Muscle of leg (tissue), 11 donors: Measurements from ENCODE around the gene FAM241A. TPM values are rescaled to one million over a fixed set of nuclear protein-coding genes. Genes with fewer than 3 reads are reported as not detected.
"Not testable (repeated sequence)": the region's sequence is repeated elsewhere in the genome, so short reads cannot be mapped to it uniquely, and the experiment has no call there.

Experiments
- DNase-seq: peaks from one replicate; pipeline ENCODE4 v3.0.0; 2013
- H3K27ac ChIP-seq: one replicate; pipeline ENCODE4 v1.5.1; 2013; ENCODE audit warnings: mild to moderate bottlenecking, low read length, control low read depth
- H3K27me3 ChIP-seq: one replicate; pipeline ENCODE4 v1.6.1; 2013; ENCODE audit warnings: low read length; ENCODE audit not compliant: control insufficient read depth, insufficient read depth
- H3K36me3 ChIP-seq: one replicate; pipeline ENCODE4 v1.6.1; 2013; ENCODE audit warnings: low read length; ENCODE audit not compliant: control insufficient read depth, insufficient read depth
- H3K4me1 ChIP-seq: one replicate; pipeline ENCODE4 v1.6.1; 2013; ENCODE audit warnings: low read length; ENCODE audit not compliant: control insufficient read depth, insufficient read depth
- H3K4me3 ChIP-seq: one replicate; pipeline ENCODE4 v1.5.1; 2013; ENCODE audit warnings: low read length, control low read depth
- H3K9me3 ChIP-seq: replicated peaks from 2 replicates; pipeline ENCODE4 v1.6.1; 2013; ENCODE audit warnings: low read depth, low read length; ENCODE audit not compliant: control insufficient read depth
- WGBS: methylation state at CpG from one replicate; pipeline ENCODE4 v1.1.5; 2013; ENCODE audit warnings: missing lambda C conversion rate; ENCODE audit not compliant: insufficient coverage; 5-methylcytosine and 5-hydroxymethylcytosine counted together
- polyA plus RNA-seq, 8 donors: library from polyadenylated mRNA; unstranded; fragments of 120-200 nt; gene quantifications; one replicate each; pipeline versions ENCODE4 v1.2.1 to v1.2.3, GENCODE V29; 2013; ENCODE audit warnings: inconsistent platforms in 1 of 8, low replicate concordance in 1 of 8; ENCODE audit not compliant: insufficient read length in 8 of 8, insufficient read depth in 1 of 8
- total RNA-seq: library from RNA; stranded (reverse); fragments of 120-200 nt; gene quantifications from one replicate; pipeline ENCODE4 v1.2.4, GENCODE V29; 2013

The FAM241A gene
- total and polyA plus RNA-seq, 9 donors = 1.9 to 5.3 (median 4.0) TPM

DNA sequence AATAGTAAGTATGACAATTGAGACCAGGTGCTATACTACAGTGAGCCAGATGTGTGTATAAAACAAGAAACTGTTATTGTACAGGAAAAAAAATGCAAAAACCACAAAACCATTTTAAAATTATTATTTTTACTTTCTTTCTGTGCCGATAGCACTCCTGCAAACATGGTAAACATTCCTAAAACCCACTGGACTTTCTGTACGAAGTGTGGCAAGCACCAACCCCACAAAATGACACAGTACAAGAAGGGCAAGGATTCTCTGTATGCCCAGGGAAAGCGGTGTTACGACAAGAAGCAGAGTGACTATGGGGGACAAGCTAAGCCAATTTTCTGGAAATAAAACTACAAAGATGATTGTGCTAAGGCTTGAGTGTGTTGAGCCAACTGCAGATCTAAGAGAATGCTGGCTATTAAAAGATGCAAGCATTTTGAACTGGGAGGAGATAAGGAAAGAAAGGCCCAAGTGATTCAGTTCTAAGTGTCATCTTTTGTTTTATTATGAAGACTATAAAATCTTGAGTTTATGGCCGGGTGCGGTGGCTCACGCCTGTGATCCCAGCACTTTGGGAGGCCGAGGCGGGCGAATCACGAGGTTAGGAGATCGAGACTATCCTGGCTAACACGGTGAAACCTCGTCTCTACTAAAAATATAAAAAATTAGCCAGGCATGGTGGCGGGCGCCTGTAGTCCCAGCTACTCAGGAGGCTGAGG lies 26.0 kb downstream of the FAM241A start:
- H3K4me1 ChIP-seq, H3K27ac ChIP-seq, H3K9me3 ChIP-seq, H3K36me3 ChIP-seq, H3K4me3 ChIP-seq, H3K27me3 ChIP-seq, DNase-seq: not testable (repeated sequence)
- 93% methylated on average over 5 of the region's 16 CpGs for WGBS

DNA sequence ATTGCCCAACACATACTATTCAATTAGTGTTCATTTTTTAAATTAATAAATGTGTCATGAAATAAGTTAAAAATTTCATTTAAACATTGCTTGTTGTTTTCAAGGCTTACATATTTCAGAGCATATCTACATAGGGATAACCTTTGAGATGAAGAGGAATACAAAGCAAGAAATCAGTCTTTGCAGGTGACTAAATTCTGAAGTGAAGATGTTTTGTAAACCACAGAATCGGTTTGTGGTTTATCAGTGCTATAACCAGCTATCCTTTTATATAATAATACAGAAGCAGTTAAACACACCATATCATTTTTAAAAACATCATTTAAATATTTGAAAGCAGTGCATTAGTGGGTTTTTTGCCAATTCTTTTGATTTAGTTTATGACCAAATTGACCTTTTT lies 26.9 kb downstream of the FAM241A start:
- H3K4me1 ChIP-seq = no peaks in the 10 kb centered on the region
- H3K9me3 ChIP-seq = no peaks in the 10 kb centered on the region
- no peak overlapping the region for H3K27ac ChIP-seq
- no peaks in the 10 kb centered on the region for H3K27me3 ChIP-seq
- H3K4me3 ChIP-seq = no peak overlapping the region
- DNase-seq = no peak
- H3K36me3 ChIP-seq = no peaks in the 10 kb centered on the region
- no CpG with 5 or more reads among the region's 1 CpG for WGBS

DNA sequence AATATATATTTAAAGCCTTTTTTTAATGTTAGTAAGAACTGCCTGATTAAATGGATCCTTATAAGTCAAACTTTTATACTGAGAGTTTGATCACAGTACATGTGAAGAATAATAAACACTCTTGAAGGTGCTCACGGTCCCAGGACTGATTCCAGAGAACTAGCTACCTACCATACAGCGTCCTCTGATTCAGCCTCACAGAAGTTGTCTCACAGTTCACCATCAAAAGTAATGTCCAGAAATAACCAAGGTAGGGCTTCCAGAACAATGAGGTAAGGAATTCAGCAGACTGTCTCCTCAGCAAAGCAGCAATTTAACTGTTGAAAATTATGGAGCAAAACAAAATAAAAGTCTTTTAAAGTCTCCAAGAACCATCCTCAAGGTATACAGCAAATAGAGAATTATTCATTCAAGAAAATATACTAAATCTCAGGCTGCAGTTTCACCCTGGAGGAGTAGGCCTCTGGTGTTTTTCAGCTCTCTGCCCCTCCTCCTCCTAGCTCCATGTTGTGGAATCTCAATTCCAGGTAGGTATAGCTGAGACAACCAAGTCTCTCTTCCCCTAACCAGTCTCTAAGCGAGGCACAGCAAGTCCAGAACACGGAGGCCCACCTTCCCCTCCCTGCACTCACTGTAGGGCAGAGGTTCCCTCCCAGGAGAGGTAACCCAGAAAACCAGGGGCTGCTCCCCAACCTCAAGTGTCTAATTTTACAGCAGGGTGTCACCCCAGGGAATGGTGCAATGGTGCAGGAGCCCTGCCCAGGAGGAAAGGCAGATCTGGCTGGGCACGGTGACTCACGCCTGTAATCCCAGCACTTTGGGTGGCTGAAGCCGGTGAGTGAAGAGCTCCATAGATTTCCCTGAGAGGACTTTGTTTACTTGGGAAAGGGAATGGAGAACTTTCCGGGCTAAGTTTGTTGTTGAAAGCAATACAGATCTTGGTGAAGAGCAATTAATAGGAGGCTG lies 28.6 kb downstream of the FAM241A start:
- Histone ChIP-seq H3K4me3 (no peak overlapping the region), H3K4me1 (no peaks in the 10 kb centered on the region), H3K9me3 (no peaks in the 10 kb centered on the region), H3K27me3 (no peaks in the 10 kb centered on the region), H3K36me3 (no peaks in the 10 kb centered on the region), H3K27ac (no peak overlapping the region)
- DNase-seq = no peak
- WGBS = 90% methylated on average over 5 of the region's 8 CpGs

DNA sequence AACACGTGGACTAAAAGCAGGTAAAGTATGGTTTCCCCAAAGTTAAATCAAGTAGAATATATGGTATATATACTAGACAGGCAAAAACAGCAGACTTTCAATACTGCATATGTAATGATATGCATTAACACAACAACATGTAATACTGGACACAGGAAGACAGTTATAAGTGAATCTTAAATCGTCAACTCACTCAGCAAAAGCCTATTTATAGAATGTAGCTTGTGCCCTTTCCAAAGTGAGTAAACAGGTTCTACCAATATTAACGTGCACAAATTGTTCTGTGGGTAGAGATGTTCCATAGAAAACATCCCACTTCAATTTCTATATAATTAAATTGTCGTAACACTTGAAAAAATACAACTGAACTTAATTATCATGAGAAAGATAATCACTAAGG lies 30.6 kb downstream of the FAM241A start:
- no peak overlapping the region for H3K4me3 ChIP-seq
- no peak overlapping the region for H3K27ac ChIP-seq
- DNase-seq = no peak
- H3K9me3 ChIP-seq = no peaks in the 10 kb centered on the region
- no peaks in the 10 kb centered on the region for H3K27me3 ChIP-seq
- H3K4me1 ChIP-seq = no peaks in the 10 kb centered on the region
- WGBS = no CpG with 5 or more reads among the region's 4 CpGs
- H3K36me3 ChIP-seq = no peaks in the 10 kb centered on the region

DNA sequence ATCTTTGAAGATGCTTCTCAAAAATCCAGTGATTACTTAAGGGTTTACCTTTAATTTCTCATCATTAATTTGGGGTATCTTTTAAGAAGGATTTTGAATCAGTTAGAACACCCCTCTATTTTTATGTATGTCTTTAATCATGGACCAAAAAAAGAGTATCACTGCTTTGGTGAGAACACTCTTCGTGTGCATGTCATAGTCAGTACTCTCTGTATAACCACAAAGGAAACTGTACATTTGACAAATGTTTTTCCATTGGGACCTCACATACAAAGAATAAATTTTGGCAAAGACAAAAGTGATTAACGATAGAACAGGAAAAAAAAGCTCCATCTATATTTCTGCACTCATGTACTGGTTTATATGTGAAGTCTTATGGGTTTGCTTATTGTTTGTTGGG lies 31.3 kb downstream of the FAM241A start:
- DNase-seq = no peak
- Histone ChIP-seq H3K27ac (no peak overlapping the region), H3K4me1 (no peaks in the 10 kb centered on the region), H3K9me3 (no peaks in the 10 kb centered on the region), H3K4me3 (no peak overlapping the region), H3K27me3 (no peaks in the 10 kb centered on the region), H3K36me3 (no peaks in the 10 kb centered on the region)
- no CpG with 5 or more reads among the region's 2 CpGs for WGBS

DNA sequence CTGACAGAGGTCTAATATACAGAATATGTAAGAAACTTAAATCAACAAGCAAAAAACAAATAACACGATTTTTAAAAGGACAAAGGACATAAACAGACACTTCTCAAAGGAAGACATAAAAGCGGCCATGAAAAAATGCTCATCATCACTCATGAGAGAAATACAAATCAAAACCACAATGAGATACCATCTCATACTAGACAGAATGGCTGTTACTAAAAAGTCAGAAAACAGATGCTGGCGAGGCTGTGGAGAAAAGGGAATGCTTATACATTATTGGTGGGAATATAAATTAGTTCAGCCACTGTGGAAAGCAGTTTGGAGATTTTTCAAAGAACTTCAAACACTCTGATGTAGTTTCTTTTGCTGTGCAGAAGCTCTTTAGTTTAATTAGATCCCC lies 33.5 kb downstream of the FAM241A start:
- not testable (repeated sequence) for H3K9me3 ChIP-seq, H3K4me3 ChIP-seq, H3K27me3 ChIP-seq, H3K4me1 ChIP-seq, H3K27ac ChIP-seq, DNase-seq, H3K36me3 ChIP-seq
- no CpG with 5 or more reads among the region's 3 CpGs for WGBS

DNA sequence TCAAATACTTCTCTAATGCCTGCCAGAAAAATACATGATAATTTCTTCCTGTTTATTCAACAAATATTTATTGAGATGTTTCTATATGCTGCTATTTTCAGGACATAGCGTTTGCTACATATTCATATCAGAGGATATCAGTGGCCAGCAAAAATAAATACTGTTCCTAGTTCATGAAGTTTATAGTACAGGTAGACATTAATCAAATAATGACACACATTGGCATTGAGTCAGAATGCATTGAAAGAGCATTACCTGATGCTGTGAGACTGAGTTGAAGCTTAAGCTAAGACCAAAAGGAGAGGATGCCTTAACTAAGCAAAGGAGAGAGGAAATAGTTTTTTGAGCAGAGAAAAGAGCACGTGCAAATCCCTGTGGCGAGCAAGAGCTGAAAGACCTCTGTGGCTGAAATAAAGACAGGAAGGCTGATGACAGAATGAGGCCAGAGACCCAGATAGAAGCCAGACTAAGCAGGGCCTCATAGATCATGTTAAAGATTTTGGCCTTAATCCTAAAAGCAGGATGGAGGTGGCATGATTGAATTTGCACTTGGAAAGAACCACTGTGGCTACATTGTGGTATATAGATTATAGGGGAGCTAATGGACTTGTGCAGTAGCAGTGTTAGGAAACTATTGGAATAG lies 36.2 kb downstream of the FAM241A start:
- H3K9me3 ChIP-seq = no peaks in the 10 kb centered on the region
- no peak overlapping the region for H3K4me3 ChIP-seq
- no peak for DNase-seq
- WGBS = 59% methylated on average over 2 of the region's 3 CpGs
- no peaks in the 10 kb centered on the region for H3K36me3 ChIP-seq
- no peaks in the 10 kb centered on the region for H3K27me3 ChIP-seq
- H3K4me1 ChIP-seq = no peaks in the 10 kb centered on the region
- H3K27ac ChIP-seq = no peak overlapping the region

DNA sequence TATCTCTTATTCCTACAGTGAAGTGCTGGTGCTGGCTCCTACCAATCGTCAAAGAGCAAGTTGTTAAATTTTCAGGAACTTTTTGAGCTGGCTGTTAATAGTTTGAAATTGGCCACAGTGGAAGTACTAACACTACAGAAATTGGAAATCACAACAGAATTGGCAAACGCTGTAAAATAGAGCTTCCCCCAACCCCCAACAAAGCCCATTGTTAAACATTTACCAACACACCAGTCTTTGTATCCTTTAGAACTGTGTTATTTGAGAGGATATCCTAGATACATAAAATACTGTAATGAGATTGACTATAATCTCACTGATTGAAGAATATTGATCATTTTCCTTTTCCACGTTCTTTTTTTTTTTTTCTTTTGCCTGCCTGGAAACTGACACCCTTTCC lies 37.4 kb downstream of the FAM241A start:
- H3K27ac ChIP-seq = no peak overlapping the region
- no peaks in the 10 kb centered on the region for H3K4me1 ChIP-seq
- H3K4me3 ChIP-seq = no peak overlapping the region
- no peaks in the 10 kb centered on the region for H3K9me3 ChIP-seq
- no peaks in the 10 kb centered on the region for H3K36me3 ChIP-seq
- no CpG with 5 or more reads among the region's 3 CpGs for WGBS
- no peak for DNase-seq
- no peaks in the 10 kb centered on the region for H3K27me3 ChIP-seq

DNA sequence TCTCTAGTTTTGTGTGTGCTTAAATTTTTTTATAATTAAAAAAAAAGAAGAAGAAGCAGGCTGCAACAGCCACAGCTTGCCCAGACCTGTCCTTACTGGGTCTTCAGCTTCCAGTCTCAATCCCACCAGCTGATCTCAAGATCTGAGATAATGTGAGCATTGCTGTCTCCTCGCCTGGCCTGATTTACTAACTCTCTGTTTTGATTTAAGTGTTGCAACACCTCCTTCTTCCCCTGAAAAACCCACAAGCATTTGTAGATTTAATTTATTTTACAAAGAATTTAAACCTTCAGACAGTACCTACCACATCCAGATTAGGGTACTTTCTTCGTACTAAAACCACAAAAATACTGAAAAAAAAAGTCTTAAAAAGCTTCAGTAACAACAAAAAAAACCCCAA lies 38.0 kb downstream of the FAM241A start:
- no peaks in the 10 kb centered on the region for H3K36me3 ChIP-seq
- no peak for DNase-seq
- no peaks in the 10 kb centered on the region for H3K4me1 ChIP-seq
- no peak overlapping the region for H3K4me3 ChIP-seq
- H3K27me3 ChIP-seq = no peaks in the 10 kb centered on the region
- no peak overlapping the region for H3K27ac ChIP-seq
- no CpG with 5 or more reads among the region's 2 CpGs for WGBS
- H3K9me3 ChIP-seq = no peaks in the 10 kb centered on the region

DNA sequence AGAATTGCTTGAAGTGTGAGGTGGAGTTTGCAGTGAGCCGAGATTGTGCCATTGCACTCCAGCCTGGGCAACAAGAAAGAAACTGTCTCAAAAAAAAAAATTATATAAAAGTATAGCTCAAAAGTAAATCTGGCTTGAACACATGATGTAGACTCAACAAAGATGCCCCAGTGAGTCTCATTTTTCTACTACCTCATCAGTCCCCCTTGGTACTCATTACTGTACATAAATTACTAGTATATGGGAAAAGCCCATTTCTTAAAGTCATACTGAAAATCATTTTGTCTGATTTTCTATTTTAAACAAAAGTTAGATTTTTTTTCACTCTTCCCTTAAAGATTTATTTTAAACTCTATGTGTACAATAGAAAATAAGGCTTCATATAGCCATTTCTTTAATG lies 39.2 kb downstream of the FAM241A start:
- no peaks in the 10 kb centered on the region for H3K27me3 ChIP-seq
- H3K4me3 ChIP-seq = no peak overlapping the region
- H3K27ac ChIP-seq = no peak overlapping the region
- WGBS = no CpG with 5 or more reads among the region's 1 CpG
- no peaks in the 10 kb centered on the region for H3K36me3 ChIP-seq
- H3K4me1 ChIP-seq = no peaks in the 10 kb centered on the region
- H3K9me3 ChIP-seq = no peaks in the 10 kb centered on the region
- DNase-seq = no peak
